Stomach smooth muscle (tissue), 2 donors: ENCODE measurements around the gene BTBD9.
"Not testable (repeated sequence)": the region's sequence is repeated elsewhere in the genome, so short reads cannot be mapped to it uniquely, and the experiment has no call there.

Experiments
- H3K27ac ChIP-seq: one replicate; pipeline ENCODE4 v1.7.0; 2013; ENCODE audit warnings: mild to moderate bottlenecking, low read length, inconsistent platforms
- H3K27me3 ChIP-seq, 2 donors: one replicate each; pipeline ENCODE4 v1.7.0; 2013; ENCODE audit warnings: low read length in 2 of 2; ENCODE audit not compliant: insufficient read depth in 2 of 2, control insufficient read depth in 1 of 2
- H3K36me3 ChIP-seq, 2 donors: one replicate each; pipeline ENCODE4 v1.7.0; 2013; ENCODE audit warnings: low read length in 2 of 2; ENCODE audit not compliant: control insufficient read depth in 2 of 2, insufficient read depth in 2 of 2
- H3K4me1 ChIP-seq: one replicate; pipeline ENCODE4 v1.7.0; 2013; ENCODE audit warnings: low read length; ENCODE audit not compliant: control insufficient read depth, insufficient read depth
- H3K4me3 ChIP-seq, 2 donors: one replicate each; pipeline ENCODE4 v1.7.0; 2013; ENCODE audit warnings: low read length in 2 of 2
- H3K9ac ChIP-seq, 2 donors: one replicate each; pipeline ENCODE4 v1.7.0; 2013; ENCODE audit warnings: low read length in 2 of 2, mild to moderate bottlenecking in 1 of 2
- H3K9me3 ChIP-seq, 2 donors: one replicate each; pipeline ENCODE4 v1.7.0; 2013; ENCODE audit warnings: low read length in 2 of 2; ENCODE audit not compliant: control insufficient read depth in 2 of 2
- donor health status: healthy.
- donor health status: Pancreatic carcinoma.

BTBD9 gene

GRCh38 chr6:38124224-38124926 lies 515.4 kb downstream of the BTBD9 start:
- H3K4me1 ChIP-seq, H3K9ac ChIP-seq, H3K4me3 ChIP-seq, H3K9me3 ChIP-seq, H3K27me3 ChIP-seq, H3K36me3 ChIP-seq, H3K27ac ChIP-seq: not testable (repeated sequence)

GRCh38 chr6:38119516-38119915 lies 520.2 kb downstream of the BTBD9 start:
- H3K9ac ChIP-seq = no peak overlapping the region
- H3K9me3 ChIP-seq = no peaks in the 10 kb centered on the region
- no peaks in the 10 kb centered on the region for H3K27me3 ChIP-seq
- H3K4me3 ChIP-seq = no peak overlapping the region
- peaks cover 3 to 4% of the 10 kb centered on the region in 2 donors for H3K36me3 ChIP-seq
- no peak overlapping the region for H3K27ac ChIP-seq
- no peaks in the 10 kb centered on the region for H3K4me1 ChIP-seq

GRCh38 chr6:38118791-38119365 lies 520.9 kb downstream of the BTBD9 start:
- no peak overlapping the region for H3K9ac ChIP-seq
- H3K27ac ChIP-seq = no peak overlapping the region
- no peak overlapping the region for H3K4me3 ChIP-seq
- peaks cover 3 to 4% of the 10 kb centered on the region in 2 donors for H3K36me3 ChIP-seq
- no peaks in the 10 kb centered on the region for H3K4me1 ChIP-seq
- no peaks in the 10 kb centered on the region for H3K27me3 ChIP-seq
- H3K9me3 ChIP-seq = no peaks in the 10 kb centered on the region
